ENCODE data around the gene NYAP1.
"Not testable (repeated sequence)": the region's sequence is repeated elsewhere in the genome, so short reads cannot be mapped to it uniquely, and the experiment has no call there.

The NYAP1 gene

DNA sequence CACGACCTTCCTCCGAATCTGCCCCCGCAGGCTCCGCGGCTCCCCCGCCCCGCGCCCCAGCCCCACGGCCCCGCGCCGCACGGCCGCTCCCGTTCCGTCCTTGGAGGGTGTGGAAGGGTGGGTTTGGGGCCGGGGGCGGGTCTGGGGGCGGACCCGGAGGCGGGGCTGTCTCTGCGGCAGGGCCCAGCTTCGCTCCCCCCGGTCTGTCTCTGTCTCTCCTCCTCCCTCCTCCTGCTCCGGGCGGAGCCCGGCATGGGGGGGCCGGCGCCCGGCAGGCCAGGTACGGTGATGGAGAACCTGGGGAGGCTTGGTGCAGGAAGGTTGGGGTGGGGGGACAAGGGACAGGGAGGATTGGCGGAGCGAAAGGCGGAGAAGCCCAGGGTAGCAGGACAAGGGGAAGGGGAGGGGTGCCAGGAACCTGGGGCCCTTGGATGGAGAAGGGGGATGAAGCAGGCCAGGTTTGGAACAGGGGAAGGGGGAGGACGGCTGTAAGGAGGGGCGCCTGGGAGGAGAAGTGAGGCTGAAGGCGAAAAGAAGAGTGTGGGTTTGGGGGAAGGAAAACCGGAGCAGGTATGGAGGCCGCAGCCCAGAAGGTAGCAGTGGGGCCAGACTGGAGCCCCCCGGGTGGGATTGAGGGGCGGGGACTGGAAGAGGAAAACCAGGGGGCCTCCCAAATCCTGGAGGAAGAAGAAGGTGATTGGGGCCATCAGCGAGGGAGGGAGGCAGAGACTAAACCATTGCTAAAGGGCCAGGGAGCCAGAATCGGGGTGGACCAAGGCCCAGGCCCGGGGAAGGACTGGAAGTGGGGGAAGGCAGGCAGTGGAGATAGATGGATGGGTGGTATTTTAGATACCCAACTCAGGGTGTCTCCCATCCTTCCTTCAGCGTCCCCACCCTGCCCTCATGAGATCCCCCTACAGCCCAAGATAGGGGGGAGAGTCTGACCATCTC, at the start of gene NYAP1:
TSS of gene NYAP1 (plus strand) at position 206 of the 951 bp plus-strand sequence. CDS start 1,385 bp downstream, outside the sequence.
- DNase-seq, result peak; percentile 48

DNA sequence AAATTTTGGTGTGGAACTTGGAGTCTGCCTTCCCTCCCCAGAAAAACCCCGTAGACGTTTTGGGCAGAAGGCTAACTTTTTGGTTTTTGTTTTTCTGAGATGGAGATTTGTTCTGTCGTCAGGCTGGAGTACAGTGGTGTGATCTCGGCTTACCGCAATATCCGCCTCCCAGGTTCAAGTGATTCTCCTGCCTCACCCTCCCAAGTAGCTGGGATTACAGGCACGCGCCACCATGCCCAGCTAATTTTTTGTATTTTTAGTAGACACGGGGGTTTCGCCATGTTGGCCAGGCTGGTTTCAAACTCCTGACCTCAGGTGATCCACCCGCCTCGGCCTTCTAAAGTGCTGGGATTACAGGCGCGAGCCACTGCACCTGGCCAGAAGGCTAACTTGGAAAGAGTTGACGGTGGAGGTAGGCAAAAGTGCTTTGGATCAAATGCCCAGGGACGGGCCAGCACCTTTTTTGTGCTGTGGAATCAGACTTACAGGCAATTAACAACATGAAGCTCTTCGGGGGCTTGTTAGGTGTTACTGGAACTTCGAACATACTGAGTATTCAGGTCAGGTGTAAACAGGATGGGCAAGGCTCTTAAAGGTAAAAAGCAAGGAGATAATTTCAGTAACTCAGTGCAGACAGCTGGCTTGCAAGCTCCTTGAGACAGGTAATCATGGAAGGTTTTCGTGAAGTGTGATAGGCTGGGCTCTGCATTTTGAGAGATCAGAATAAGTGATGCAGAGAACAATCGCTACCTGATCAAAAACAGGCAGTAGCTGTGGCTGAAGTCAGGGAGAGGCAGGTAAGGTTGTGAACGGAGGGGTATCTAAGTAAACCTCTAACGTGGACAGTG, 49.2 kb upstream of the NYAP1 start:
- DNase-seq, result no peak

DNA sequence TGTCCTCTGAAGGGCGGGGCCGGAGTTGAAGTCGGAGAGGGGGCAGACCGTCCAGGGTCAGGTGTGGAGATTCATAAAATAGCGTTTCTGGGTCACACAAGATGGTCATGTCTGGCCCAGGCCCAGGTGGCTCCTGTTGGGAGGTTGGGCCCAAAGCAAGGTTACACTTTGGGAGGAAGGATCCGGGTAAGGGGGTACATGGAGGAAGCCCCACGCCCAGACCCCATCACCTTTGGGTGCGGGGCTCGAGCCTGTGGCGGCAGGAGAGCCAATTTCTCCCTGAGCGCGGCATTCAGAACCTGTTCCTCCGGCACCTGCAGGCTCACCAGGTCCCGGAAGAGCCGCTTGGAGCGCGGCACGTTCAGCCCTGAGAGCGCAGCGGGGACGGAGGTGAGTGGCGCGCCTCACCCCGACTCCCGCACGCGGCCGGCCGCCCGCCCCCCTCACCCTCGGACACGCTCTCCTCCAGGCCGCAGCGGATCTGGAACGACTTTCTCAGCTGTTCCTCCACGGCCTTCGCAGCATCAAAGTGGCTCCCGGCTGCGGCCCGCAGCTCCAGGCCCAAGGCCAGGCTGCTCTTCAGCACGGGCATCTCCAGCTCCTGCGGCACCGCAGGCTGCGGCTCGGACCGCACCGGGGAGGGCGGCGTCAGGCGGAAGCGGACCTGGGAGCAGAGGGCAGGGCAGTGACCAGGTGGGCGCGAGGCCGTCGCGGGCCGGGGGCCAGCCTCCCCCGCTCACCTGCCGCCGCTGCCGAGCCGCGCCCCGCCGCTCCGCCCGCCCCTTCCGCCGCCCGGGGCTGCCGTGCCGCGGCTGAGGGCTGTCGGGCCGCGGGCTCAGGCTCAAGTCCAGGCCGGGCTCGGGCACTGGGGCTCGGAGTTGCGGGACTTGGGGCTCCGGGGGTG, 48.1 kb upstream of the NYAP1 start:
- peak; percentile 46 for DNase-seq

DNA sequence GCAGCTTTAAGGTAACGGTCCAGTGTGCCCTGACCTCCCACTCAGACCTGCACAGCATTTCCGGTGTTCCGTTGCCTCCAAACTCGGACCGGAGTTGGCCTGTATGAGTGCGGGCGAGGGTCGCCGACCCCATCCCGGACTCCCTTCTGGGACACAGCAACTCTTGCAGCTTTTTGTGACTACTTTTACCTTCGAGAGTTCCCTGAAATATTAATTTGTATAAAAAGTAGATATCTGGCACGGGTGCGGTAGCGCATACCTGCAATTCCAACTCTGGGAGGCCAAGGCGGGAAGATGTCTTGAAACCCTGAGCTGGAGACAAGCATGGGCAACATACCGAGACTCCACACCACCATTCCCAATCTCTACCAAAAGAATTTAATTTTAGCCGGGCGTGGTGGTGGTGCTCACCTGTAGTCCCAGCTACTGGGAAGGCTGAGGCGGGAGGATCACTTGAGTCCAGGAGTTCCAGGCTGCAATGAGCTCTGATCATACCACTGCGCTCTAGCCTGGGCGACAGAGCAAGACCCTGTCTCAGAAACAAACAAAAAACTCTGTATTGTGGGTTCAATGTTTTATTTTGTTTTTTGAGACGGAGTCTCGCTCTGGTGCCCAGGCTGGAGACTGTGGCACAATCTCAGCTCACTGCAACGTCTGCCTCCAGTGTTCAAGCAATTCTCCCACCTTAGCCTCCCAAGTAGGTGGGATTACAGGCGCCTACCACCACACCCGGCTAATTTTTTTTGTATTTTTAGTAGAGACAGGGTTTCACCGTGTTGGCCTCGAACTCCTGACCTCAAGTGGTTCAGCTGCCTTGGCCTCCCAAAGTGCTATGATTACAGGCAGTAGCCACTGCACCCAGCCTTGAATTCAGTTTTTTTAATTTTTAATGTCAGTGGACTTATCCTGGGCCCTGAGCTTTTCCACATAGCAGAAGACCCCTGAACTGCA, 46.3 kb upstream of the NYAP1 start:
- no peak for DNase-seq

DNA sequence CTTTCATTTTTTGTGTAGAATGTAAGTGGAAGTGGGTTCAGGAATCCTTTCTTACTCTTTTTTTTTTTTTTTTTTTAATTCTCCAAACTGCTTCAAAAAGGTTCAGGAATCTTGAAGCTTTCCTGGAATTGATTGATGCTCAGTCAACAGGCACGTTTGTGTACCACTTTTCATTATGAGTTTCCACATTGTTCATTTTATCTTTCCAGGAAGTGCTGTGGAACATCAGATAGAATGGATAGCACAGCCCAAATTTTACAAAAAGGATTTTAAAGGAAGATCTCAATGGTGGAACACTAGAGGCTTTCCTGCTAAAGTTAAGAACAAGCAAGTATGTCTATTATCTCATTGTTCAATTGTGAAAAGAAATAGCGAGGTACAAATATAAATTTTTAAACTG, 45.6 kb upstream of the NYAP1 start:
- DNase-seq, result no peak

DNA sequence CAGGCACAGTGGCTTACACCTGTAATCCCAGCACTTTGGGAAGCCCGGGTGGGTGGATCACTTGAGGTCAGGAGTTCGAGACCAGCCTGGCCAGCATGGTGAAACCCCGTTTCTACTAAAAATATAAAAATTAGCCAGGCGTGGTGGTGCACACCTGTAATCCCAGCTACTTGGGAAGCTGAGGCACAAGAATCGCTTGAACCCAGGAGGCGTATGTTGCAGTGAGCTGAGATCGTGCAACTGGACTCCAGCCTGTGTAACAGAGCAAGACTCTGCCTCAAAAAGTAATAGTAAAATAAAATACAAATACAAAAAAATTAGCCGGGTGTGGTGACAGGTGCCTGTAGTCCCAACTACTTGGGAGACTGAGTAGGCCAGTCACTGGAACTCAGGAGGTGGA, 45.0 kb upstream of the NYAP1 start:
- DNase-seq, result not testable (repeated sequence)

DNA sequence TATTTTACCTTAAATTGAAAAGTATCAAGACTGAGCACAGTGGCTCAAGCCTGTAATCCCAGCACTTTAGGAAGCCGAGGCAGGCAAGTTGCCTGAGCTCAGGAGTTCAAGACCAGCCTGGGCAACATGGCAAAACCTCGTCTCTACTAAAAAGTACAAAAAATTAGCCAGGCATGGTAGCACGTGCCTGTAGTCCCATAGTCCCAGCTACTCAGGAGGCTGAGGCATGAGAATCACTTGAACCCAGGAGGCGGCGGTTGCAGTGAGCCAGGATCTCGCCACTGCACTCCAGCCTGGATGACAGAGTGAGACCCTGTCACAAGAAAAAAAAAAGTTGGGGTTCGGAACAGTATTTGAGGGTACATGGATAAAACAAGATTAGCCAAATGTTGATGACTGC, 44.5 kb upstream of the NYAP1 start:
- DNase-seq, result not testable (repeated sequence)

DNA sequence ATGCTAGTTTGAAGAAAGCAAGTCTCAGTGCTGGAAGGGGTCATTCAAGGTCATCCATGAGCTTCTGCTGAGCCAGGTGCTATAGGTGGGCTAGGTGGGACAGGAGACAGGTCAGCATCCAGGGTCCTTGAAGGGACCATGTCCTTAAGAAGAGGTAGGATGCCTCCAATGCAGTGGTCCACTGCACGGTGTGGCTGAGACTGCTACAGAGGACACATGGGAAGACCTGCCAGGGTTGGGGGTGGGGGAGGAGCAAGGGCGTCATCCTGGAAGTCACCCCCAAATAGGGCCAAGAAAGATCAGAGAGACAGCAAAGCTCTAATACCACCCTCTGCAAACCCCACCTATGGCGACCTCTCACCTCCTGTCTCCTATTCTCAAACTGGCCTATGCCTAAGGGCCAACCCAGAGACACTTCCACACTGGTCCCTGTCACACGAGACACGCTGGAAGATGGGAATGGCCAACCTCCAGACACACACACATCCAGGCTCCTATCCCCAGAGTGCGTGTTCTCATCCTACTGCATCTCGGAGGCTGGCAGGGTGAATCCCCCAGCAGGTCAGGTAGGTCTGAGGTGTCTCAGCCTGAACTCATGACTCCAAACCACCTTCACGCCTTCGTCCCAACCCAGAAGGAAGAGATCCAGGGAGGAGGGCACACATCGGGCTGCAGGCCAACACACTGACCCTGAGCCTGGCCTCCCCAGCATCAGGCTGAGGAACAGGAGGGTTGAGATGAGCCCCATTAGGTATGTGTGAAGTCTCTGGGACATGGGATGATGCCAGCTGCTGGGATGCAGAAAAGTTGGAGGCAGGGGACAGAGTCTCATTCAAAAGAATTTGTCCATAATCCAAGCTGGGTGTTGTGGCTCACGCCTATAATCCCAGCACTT, 41.8 kb upstream of the NYAP1 start:
- no peak for DNase-seq

DNA sequence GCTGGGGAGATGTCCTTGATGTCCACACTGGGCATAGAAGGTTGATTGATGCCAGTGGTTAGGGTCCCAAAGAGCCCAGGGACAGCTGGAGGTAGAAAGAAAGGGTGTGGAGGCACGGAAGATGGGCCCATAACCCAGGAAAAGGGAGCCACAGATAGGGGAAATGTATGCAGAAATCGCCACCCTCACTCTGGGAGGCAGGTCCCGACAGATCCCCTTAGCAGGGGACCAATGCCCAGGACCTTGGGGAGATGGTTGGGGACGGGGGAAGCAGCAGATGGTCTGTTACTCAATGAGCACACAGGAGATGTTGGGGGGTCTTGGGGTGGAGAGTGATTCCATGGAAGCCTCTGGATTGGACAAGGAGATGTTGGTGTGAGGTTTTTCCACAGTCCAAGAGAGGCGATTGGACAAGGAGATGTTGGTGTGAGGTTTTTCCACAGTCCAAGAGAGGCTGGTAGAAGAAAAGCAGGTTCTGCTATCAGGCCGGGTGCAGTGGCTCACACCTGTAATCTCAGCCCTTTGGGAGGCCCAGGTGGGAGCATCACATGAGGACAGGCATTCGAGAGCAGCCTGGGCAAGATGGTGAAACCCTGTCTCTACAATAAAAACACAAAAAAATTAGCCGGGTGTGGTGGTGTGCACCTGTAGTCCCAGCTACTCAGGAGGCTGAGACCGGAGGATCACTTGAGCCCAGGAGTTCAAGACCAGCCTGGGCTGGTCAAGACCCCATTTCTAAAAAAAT, 40.5 kb upstream of the NYAP1 start:
- DNase-seq, result no peak

DNA sequence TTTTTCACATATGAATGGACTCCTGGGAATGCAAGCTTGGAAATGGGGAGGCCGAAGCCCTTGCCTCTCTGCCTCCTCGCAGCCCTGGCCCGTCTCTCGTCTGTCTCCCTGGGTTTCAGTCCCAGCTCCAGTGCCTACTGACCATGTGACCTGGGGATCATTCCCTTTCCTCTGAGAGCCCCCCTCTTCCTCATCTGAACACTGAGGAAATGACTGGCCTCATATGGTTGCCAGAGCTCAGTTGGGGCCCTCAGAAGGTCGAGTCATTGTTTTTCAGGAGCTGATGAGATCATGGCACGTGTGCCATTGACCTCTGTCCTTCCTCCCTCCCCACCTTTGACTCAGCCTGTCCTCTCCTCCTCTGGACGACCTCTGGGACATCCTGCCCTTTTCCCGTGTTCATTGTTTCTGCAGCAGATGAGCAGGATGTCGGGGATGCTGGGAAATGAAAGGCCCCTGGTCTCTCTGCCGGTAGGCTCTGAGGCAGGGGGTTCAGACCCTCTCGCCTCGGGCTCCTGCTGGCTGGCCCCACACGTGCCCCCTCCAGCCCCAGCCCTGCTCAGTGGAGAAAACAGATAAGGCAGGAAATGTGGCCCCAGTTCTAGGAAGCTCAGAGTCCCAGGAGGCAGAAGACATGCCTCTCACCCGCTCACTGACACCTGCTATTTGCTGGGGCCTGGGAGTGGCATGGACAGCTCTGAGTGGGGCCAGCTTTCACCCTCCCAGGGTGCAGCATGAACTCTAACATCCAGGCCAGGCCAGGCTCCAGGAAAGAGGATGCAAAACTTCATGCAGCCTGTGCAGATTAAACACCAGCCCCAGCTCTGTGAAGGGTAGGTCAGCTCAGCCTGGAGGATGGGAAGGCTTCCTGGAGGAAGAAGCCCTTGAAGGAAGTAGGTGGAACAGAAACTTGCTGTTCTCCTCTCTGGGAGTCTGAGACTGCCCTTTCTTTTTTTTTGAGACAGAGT, 39.1 kb upstream of the NYAP1 start:
- DNase-seq, result no peak

DNA sequence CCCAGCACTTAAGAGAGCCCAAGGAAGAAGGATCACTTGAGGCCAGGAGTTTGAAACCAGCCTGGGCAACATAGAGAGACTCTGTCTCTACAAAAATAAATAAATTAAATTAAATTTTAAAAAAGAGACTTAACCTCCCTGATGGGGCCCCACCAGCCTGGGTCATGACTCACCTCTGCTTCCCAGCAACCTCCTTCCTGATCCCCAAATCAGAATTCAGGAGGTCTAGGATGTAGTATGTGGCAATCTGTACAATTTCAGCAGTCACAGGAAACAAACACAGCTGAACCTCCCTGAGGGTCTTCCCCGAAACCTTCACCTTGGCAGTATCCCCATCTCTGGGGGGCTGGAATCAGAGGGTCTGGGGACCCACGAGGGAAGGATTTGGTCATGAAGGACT, 37.7 kb upstream of the NYAP1 start:
- no peak for DNase-seq

DNA sequence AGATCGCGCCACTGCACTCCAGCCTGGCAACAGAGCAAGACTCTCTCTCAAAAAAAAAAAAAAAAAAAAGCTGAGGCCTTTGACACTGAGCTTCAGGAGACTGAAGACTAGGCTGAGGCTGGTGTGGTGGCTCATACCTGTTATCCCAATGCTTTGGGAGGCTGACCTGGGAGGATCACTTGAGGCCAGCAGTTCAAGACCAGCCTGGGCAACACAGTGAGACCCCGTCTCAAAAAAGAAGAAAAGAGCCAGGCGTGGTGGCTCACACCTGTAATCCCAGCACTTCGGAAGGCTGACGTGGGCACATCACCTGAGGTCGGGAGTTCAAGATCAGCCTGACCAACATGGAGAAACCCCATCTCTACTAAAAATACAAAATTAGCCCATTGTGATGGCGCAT, 36.4 kb upstream of the NYAP1 start:
- DNase-seq, result not testable (repeated sequence)

DNA sequence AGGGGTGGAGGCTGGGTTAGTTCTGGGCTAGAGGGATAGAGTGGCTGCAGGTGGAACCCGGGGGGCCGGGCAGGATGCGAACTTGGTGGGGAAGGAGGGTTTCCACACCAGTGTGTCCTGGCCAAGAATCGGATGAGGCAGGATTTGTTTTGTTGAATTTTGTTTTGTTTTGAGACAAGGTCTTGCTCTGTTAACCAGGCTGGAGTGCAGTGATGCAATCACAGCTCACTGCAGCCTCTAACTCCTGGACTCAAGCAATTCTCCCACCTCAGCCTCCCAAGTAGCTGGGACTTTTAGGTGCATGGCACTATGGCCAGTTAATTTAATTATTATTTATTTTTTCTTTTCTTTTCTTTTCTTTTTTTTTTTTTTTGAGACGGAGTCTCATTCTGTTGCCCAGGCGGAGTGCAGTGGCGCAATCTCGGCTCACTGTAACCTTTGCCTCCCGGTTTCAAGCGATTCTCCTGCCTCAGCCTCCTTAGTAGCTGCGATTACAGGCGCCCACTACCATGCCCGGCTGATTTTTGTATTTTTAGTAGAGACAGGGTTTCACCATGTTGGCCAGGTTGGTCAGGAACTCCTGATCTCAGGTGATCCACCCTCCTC, 34.4 kb upstream of the NYAP1 start:
- DNase-seq, result no peak

DNA sequence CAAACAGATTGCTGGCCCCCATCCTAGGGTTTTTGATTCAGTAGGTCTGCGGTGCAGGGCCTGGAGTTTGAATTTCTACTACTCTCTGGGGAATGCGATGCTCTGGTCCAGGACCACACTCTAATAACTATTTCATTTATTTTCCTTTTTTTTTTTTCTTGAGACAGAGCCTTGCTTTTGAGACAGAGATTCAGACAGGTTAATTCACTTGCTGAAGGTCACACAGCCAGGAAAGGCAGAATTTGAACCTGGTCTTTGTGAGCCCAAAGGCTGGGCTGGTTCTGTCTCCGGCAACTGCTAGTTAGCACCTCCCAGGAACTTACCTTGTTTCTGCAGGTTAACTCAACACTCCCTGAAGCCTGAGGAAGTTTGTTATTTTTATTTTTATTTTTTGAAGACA, 31.2 kb upstream of the NYAP1 start:
- DNase-seq, result no peak

DNA sequence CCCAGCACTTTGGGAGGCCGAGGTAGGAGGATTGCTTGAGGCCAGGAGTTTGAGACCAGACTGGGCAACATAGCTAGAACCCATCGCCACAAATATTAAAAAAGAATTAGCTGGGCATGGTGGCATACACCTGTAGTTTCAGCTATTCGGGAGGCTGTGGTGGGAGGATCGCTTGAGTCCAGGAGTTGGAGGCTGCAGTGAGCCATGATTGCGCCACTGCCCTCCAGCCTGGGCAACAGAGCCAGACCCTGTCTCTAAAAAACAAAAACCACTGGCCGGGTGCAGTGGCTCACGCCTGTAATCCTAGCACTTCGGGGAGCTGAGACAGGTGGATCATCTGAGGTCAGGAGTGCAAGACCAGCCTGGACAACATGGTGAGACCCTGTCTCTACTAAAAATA, 29.9 kb upstream of the NYAP1 start:
- not testable (repeated sequence) for DNase-seq

DNA sequence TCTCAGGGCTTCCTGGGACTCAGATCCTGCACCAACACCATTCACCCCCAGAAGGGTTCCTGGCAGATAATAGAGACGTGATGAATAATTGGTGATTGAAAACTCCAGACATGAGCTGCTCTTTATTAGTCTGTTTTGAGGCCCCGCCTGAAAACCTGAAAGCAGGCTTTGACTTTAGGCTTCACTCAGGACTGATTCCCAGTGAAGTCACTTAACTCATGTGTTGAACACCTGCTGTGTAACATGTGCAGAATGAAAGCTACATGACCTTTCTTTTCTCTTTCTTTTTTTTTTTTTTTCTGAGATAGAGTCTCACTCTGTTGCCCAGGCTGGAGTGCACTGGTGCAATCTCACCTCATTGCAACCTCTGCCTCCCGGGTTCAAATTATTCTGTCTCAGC, 28.5 kb upstream of the NYAP1 start:
- no peak for DNase-seq

DNA sequence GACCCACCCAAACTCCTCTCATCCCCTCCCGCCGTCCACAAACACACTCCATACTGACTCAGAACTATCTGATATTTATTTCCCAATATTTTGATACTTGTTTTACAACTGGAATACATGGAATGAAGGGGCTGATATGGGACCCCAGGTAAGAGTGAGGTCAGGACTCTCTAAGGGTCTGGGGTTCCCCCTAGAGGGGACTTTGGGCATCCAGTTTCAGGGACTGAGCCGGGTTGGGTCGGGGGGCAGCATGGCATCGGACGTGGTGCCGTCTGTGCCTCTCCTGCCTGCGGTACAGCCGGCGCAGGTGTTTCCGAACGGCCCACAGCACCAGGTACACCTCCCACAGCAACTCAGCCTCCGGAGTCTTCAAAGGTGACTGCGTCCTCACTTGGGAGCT, 27.2 kb upstream of the NYAP1 start:
- no peak for DNase-seq

DNA sequence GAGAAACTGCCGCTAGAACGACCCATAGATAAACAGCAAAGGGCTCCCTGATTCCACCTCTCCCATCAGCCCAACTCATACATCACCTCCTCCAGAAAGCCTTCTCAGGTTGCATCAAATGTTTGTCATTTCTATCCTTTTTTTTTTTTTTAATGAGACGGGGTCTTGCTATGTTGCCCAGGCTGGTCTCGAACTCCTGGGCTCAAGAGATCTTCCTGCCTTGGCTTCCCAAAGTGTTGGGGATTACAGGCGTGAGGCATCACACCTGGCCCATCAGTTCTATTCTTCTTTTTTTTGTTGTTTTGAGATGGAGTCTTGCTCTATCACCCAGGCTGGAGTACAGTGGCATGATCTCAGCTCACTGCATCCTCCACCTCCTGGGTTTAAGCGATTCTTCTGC, 26.7 kb upstream of the NYAP1 start:
- DNase-seq, result no peak

All from activated gamma-delta T cell treated with Interleukin-2 at 50 U/mL for 16 hours (primary cell).